Endothelial cell of umbilical vein (primary cell): Measurements from ENCODE around the gene ARHGDIA. TPM values are rescaled to one million over a fixed set of nuclear protein-coding genes. Genes with fewer than 3 reads are reported as not detected.

ENCODE experiments used
- BruUV-seq: library from RNA; stranded (reverse); fragments of 400-500 nt; replicated peaks from 2 replicates; lab custom pipeline; 2021; lab: Mats Ljungman, UMichigan
- CTCF ChIA-PET: fragments of 300-600, 350-600 bp; sonication (Branson Sonifier 250); formaldehyde crosslinking; loops from one replicate; lab custom pipeline; 2021; ENCODE audit warnings: antibody characterized with exemption, inconsistent platforms; lab: Charles Lee
- POLR2A ChIA-PET: fragments of 300-600, 350-600 bp; sonication (Branson Sonifier 250); formaldehyde crosslinking; loops from one replicate; lab custom pipeline; 2021; ENCODE audit warnings: antibody characterized with exemption, inconsistent platforms; lab: Charles Lee
- DNase-seq: peaks from one replicate; pipeline ENCODE4 v3.0.0-alpha.2; 2011; ENCODE audit warnings: low read depth, low spot score
- FAIRE-seq: peaks from 2 replicates; lab custom pipeline; 2011; peaks lifted over from hg19 to GRCh38; lab: Jason Lieb, UNC
- H2AFZ ChIP-seq: 2 replicates; pipeline ENCODE4 v1.6.0; 2012; ENCODE audit warnings: low read depth, low read length, control low read depth, inconsistent platforms
- H3K27ac ChIP-seq: 2 replicates; pipeline ENCODE4 v1.5.1; 2011; ENCODE audit warnings: low read depth, mild to moderate bottlenecking, control low read depth, low read length, moderate library complexity; ENCODE audit not compliant: insufficient read depth
- H3K27me3 ChIP-seq, 2 experiments: 2 replicates each; pipeline versions ENCODE4 v1.6.0 to v1.6.1; 2011; ENCODE audit warnings: low read length in 2 of 2, mixed read lengths in 1 of 2; ENCODE audit not compliant: control insufficient read depth in 2 of 2, insufficient read depth in 2 of 2
- H3K36me3 ChIP-seq, 2 experiments: 2 replicates in 1 of 2; 3 replicates in 1 of 2; pipeline ENCODE4 v1.5.1; 2011; ENCODE audit warnings: low read length in 2 of 2, mild to moderate bottlenecking in 1 of 2, moderate library complexity in 1 of 2; ENCODE audit not compliant: control insufficient read depth in 2 of 2, insufficient read depth in 2 of 2; ENCODE audit errors: extremely low read depth in 1 of 2
- H3K4me1 ChIP-seq: 3 replicates; pipeline ENCODE4 v1.5.1; 2011; ENCODE audit warnings: mild to moderate bottlenecking, low read length; ENCODE audit not compliant: control insufficient read depth, insufficient read depth; ENCODE audit errors: extremely low read depth
- H3K4me2 ChIP-seq: 2 replicates; pipeline ENCODE4 v1.6.1; 2011; ENCODE audit warnings: low read length, control low read depth, mixed read lengths; ENCODE audit not compliant: insufficient read depth
- H3K4me3 ChIP-seq, 3 experiments: fragments of 200-600 bp in 1 of 3; sonication (generic), shearing (Covaris generic) in 1 of 3; replicated peaks in 1 of 3; 2 replicates each; pipeline ENCODE4 v1.5.1; 2011 to 2016; ENCODE audit warnings: control low read depth in 3 of 3, low read length in 3 of 3, mild to moderate bottlenecking in 2 of 3, inconsistent platforms in 1 of 3, low read depth in 1 of 3, moderate library complexity in 1 of 3; ENCODE audit not compliant: insufficient read depth in 1 of 3
- H3K79me2 ChIP-seq: 2 replicates; pipeline ENCODE4 v1.6.0; 2012; ENCODE audit warnings: low read length, inconsistent platforms; ENCODE audit not compliant: control insufficient read depth, insufficient read depth
- H3K9ac ChIP-seq: replicated peaks from 2 replicates; pipeline ENCODE3; 2011; ENCODE audit warnings: low read length, control low read depth; ENCODE audit not compliant: insufficient read depth; ENCODE audit errors: extremely low read depth
- H3K9me1 ChIP-seq: replicated peaks from 3 replicates; pipeline ENCODE4 v1.6.0; 2011; ENCODE audit warnings: mild to moderate bottlenecking, low read length; ENCODE audit not compliant: control insufficient read depth, insufficient read depth; ENCODE audit errors: extremely low read depth
- H3K9me3 ChIP-seq: replicated peaks from 2 replicates; pipeline ENCODE4 v1.5.1; 2012; ENCODE audit warnings: low read length, inconsistent platforms; ENCODE audit not compliant: control insufficient read depth, insufficient read depth
- H4K20me1 ChIP-seq: replicated peaks from 2 replicates; pipeline ENCODE3; 2011; ENCODE audit warnings: mild to moderate bottlenecking, low read length; ENCODE audit not compliant: control insufficient read depth, insufficient read depth; ENCODE audit errors: extremely low read depth
- EZH2 ChIP-seq: IDR thresholded peaks from 2 replicates; pipeline ENCODE4 v1.6.1; 2012; ENCODE audit warnings: borderline replicate concordance, low read depth, mild to moderate bottlenecking, moderate library complexity, low read length, inconsistent platforms; ENCODE audit not compliant: severe bottlenecking
- FOS ChIP-seq: IDR thresholded peaks from 2 replicates; pipeline ENCODE4 v1.6.1; 2011; ENCODE audit warnings: mild to moderate bottlenecking, low read length, moderate library complexity, borderline replicate concordance; ENCODE audit not compliant: insufficient read depth
- GATA2 ChIP-seq: IDR thresholded peaks from 2 replicates; pipeline ENCODE4 v1.7.0; 2011; ENCODE audit warnings: low read depth, mild to moderate bottlenecking, moderate library complexity, mixed read lengths, low read length; ENCODE audit not compliant: insufficient read length, insufficient read depth
- JUN ChIP-seq: IDR thresholded peaks from 2 replicates; pipeline ENCODE4 v1.6.1; 2011; ENCODE audit warnings: borderline replicate concordance, low read depth; ENCODE audit not compliant: insufficient read length, insufficient read depth
- MYC ChIP-seq: IDR thresholded peaks from one replicate; pipeline ENCODE4 v1.6.1; 2011; ENCODE audit warnings: mild to moderate bottlenecking, low read depth, low read length
- POLR2A ChIP-seq: IDR thresholded peaks from 2 replicates; pipeline ENCODE4 v1.6.1; 2012; ENCODE audit warnings: low read depth, mild to moderate bottlenecking, control low read depth, low read length
- POLR2AphosphoS5 ChIP-seq: IDR thresholded peaks from 2 replicates; pipeline ENCODE4 v1.6.1; 2012; ENCODE audit warnings: low read depth, mild to moderate bottlenecking, control low read depth, low read length, moderate library complexity; ENCODE audit not compliant: insufficient read depth
- dilution Hi-C: fragments of 300-500 bp; cut with MboI; formaldehyde crosslinking; loops from one replicate; pipeline ENCODE4 v1.15.0; 2019; ENCODE audit warnings: low sequenced_read_pairs; ENCODE audit not compliant: extremely low pct_ligation_motif_present
- intact Hi-C: fragments of 100-400 bp; cut with micrococcal nuclease; formaldehyde crosslinking; loops from one replicate; pipeline ENCODE4 v1.10.0; 2022
- polyA plus RNA-seq, 4 experiments: library from polyadenylated mRNA; depleted of rRNA in 3 of 4; stranded (reverse) in 3 of 4; unstranded in 1 of 4; fragments of >200 nt; gene quantifications; 2 replicates each; pipeline versions ENCODE4 v1.2.1 to v1.2.3, GENCODE V29; 2011 to 2012; ENCODE audit warnings: missing spikeins in 1 of 4
- total RNA-seq: library from RNA; stranded (reverse); gene quantifications from 2 replicates; pipeline ENCODE4 v1.2.3, GENCODE V29; 2021
- TF ChIP-seq, protein P1 (sequence below): IDR thresholded peaks from 2 replicates; pipeline ENCODE4 v1.6.1; 2011; ENCODE audit not compliant: insufficient read depth, insufficient read length
- TF ChIP-seq, protein P2 (sequence below), 2 donors: IDR thresholded peaks; 1 replicate in 1 of 2; 2 replicates in 1 of 2; pipeline ENCODE4 v1.5.1; 2011; ENCODE audit warnings: low read length in 2 of 2, mild to moderate bottlenecking in 2 of 2, moderate library complexity in 2 of 2, control low read depth in 1 of 2, inconsistent platforms in 1 of 2, low read depth in 1 of 2; ENCODE audit not compliant: insufficient read depth in 1 of 2; ENCODE audit errors: extremely low read depth in 1 of 2

The ARHGDIA gene
- total and polyA plus RNA-seq, 2 donors (not counting 3 experiments of a cell fraction or from before 2014, with no cell fraction given), result 358 to 645 TPM

DNA sequence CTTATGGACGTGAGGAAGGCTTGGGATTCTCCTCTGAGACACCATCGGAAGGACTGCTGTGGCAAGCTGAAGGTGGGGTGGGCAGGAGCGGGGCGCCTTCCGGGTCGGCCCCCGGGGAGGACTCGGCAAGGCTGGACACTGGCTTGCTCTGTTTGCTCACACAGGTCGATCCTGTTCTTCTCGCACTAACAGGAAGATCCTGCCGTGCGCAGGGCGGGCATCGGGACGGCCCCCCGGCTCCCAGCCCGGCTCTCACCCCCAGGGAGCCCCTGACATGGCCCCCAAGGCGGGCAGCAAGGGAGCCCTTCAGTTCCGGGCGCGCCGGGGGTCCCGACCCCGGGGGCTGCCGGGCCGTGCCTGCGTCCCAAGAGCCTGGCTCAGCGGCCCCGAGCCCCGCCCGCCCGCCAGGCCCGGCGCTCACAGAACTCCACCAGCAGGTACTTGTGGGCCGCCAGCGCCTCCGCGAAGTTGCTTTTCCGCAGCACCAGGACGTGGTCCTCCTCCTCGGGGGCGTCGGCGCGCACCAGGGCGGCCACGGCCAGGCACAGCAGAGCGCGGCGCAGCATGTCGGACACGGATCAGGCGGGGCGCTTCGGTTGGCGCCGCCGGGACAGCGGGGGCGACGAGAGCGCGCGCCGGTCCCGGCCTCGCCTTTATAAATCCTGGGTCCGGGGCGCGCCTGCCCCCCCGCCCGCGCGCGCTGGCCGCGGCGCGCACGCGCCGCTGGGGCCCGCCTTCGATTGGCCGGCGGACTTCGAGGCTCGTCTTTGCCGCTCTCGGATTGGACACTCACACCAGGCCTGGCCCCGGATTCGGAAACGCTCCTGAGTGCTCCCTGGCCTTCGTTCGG, 11.0 kb downstream of the ARHGDIA start, which contains the start of gene P4HB:
TSS of gene P4HB (minus strand) at position 630 of the 850 bp plus-strand sequence. CDS start at position 566, 64 bp downstream.
- Histone ChIP-seq H2AFZ (no peak within 1 kb of the TSS), H4K20me1 (no peaks in the 10 kb centered on the region), H3K36me3 (peaks cover 3 to 21% of the 10 kb centered on the region in 2 experiments), H3K9me3 (no peaks in the 10 kb centered on the region), H3K4me2 (peak within 1 kb of the TSS; percentile 66), H3K79me2 (peaks cover 46% of the 10 kb centered on the region), H3K4me3 (peak within 1 kb of the TSS; percentile 60 to 97 (median 76)), H3K27ac (peak within 1 kb of the TSS; percentile 80), H3K9me1 (no peaks in the 10 kb centered on the region), H3K9ac (peak within 1 kb of the TSS; percentile 84), H3K27me3 (no peaks in the 10 kb centered on the region), H3K4me1 (peaks cover 20% of the 10 kb centered on the region)
- CTCF ChIA-PET, result interaction anchor here (1.0 kb wide), 1 partner anchor 38 kb away, joined by 3 read pairs; no protein-coding TSS in a partner anchor
- TF ChIP-seq JUN (no peak), POLR2A (peak; percentile 93), POLR2AphosphoS5 (peak; percentile 98), EZH2 (no peak), MYC (no peak), FOS (no peak), GATA2 (no peak)
- TF ChIP-seq, protein P1, sequence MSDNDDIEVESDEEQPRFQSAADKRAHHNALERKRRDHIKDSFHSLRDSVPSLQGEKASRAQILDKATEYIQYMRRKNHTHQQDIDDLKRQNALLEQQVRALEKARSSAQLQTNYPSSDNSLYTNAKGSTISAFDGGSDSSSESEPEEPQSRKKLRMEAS, result peak; percentile 3
- TF ChIP-seq, protein P2, sequence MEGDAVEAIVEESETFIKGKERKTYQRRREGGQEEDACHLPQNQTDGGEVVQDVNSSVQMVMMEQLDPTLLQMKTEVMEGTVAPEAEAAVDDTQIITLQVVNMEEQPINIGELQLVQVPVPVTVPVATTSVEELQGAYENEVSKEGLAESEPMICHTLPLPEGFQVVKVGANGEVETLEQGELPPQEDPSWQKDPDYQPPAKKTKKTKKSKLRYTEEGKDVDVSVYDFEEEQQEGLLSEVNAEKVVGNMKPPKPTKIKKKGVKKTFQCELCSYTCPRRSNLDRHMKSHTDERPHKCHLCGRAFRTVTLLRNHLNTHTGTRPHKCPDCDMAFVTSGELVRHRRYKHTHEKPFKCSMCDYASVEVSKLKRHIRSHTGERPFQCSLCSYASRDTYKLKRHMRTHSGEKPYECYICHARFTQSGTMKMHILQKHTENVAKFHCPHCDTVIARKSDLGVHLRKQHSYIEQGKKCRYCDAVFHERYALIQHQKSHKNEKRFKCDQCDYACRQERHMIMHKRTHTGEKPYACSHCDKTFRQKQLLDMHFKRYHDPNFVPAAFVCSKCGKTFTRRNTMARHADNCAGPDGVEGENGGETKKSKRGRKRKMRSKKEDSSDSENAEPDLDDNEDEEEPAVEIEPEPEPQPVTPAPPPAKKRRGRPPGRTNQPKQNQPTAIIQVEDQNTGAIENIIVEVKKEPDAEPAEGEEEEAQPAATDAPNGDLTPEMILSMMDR (IDR thresholded peaks at IDR 0.05; ENCODE audit: extremely low read depth in 1 of 2, insufficient read depth in 1 of 2, low read depth in 1 of 2, low read length in 2 of 2), result no peak
- intact Hi-C loops (loop anchor here (1.0 to 2.0 kb wide), 4 partner anchors 31 to 163 kb away; partner anchors contain the start of genes ALYREF, ANAPC11, CENPX and LRRC45), dilution Hi-C loops (no loop called here)
- POLR2A ChIA-PET, result no interaction called here
- no TSS peak for BruUV-seq
- DNase-seq, result peak; percentile 39
- FAIRE-seq, result peak; percentile 31
